ENCODE measurements around the gene TSTD2. TPM values are rescaled to one million over a fixed set of nuclear protein-coding genes. Genes with fewer than 3 reads are reported as not detected.
A peak's percentile ranks its signal among the peaks of the same experiment; 100 is the strongest.

The TSTD2 gene
- total and polyA plus RNA-seq, 11 donors = 10.5 to 32.9 (median 21.0) TPM

DNA sequence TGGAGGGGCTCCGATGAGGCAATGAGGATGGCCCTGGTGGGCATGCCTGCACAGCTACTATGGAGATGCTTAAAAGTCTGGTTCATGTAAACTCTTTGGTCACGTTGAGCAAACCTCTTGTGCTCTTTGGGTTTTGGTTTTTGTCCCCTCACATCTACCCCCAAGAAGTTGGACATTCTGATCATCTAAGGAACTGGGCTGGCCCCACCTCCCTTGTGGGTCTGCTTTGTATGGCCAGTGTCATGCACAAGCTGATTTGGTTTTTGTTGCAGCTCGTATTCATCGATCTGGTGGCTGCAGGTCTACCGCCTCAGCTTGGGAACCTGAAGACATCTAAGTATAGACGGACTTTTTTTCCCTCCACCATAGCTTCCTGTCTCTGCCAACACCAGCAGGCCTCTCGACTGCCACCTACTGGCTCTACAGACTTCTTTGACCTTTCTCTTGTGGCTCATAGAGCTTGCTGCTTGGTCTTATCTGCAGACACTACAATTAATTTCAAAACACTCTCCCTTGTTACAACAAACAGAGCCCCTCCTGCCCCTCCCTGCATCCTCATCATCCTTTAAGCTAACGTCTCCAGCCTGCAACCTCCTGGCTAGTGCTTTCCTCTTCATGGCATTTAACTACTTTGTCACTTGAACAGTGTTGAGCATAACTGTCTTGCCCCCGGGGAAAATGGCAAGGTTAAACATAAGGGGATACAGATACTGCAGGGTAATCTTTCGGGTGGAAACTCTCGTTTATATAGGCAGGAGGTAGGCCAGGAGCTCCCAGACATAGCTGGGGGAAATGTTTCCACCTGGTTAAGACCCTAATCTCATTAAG, 34.5 kb downstream of the TSTD2 start:
- peak overlapping the region in 6 of 12 donors; percentile 16 to 53 (median 25) for H3K27ac ChIP-seq
- H3K4me1 ChIP-seq = peaks cover 0 to 79% (median 29%) of the 10 kb centered on the region in 12 donors
- DNase-seq = peak in 4 of 5 donors; percentile 77 to 86 (median 79)
- 20 to 25% (median 22%) methylated on average over 11 of the region's 11 CpGs for WGBS, 4 donors
- TF ChIP-seq POLR2A (IDR thresholded peaks at IDR 0.05) = no peak
- TF ChIP-seq, protein P1, sequence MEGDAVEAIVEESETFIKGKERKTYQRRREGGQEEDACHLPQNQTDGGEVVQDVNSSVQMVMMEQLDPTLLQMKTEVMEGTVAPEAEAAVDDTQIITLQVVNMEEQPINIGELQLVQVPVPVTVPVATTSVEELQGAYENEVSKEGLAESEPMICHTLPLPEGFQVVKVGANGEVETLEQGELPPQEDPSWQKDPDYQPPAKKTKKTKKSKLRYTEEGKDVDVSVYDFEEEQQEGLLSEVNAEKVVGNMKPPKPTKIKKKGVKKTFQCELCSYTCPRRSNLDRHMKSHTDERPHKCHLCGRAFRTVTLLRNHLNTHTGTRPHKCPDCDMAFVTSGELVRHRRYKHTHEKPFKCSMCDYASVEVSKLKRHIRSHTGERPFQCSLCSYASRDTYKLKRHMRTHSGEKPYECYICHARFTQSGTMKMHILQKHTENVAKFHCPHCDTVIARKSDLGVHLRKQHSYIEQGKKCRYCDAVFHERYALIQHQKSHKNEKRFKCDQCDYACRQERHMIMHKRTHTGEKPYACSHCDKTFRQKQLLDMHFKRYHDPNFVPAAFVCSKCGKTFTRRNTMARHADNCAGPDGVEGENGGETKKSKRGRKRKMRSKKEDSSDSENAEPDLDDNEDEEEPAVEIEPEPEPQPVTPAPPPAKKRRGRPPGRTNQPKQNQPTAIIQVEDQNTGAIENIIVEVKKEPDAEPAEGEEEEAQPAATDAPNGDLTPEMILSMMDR (IDR thresholded peaks at IDR 0.05) = peak; percentile 81 to 89 (median 86)
- ATAC-seq = peak; percentile 45 to 74 (median 66)
- peaks cover 0 to 48% (median 44%) of the 10 kb centered on the region in 9 donors for H3K36me3 ChIP-seq
- no peaks in the 10 kb centered on the region for H3K9me3 ChIP-seq
- intact Hi-C loops (cut with DNase I) = loop anchor here (1.0 to 10.0 kb wide), 11 partner anchors 36 to 186 kb away; partner anchors contain the start of genes TMOD1 (in 6 of the 10) and TDRD7 (in 1 of the 10)
- no peaks in the 10 kb centered on the region for H3K27me3 ChIP-seq
- H3K4me3 ChIP-seq = no peak overlapping the region

GRCh38 chr9:97596906-97597305, 36.3 kb downstream of the TSTD2 start:
- H3K27me3 ChIP-seq = no peaks in the 10 kb centered on the region
- H3K36me3 ChIP-seq = peaks cover 0 to 45% (median 27%) of the 10 kb centered on the region in 9 donors
- intact Hi-C loops (cut with DNase I) = loop anchor here in 8 of 10 donors (5.0 to 10.0 kb wide), 7 partner anchors 35 to 185 kb away; partner anchors contain the start of genes TMOD1 (in 5 of the 8) and TDRD7 (in 1 of the 8)
- no peak for ATAC-seq
- no peak for TF ChIP-seq POLR2A (IDR thresholded peaks at IDR 0.05)
- TF ChIP-seq, protein P1 (IDR thresholded peaks at IDR 0.05) = no peak
- no peak for DNase-seq
- H3K9me3 ChIP-seq = no peaks in the 10 kb centered on the region
- WGBS, 4 donors = 57 to 65% (median 57%) methylated on average over 4 of the region's 4 CpGs
- no peak overlapping the region for H3K4me3 ChIP-seq
- peaks cover 0 to 80% (median 26%) of the 10 kb centered on the region in 12 donors for H3K4me1 ChIP-seq
- peak overlapping the region in 7 of 12 donors; percentile 1 to 77 (median 24) for H3K27ac ChIP-seq

GRCh38 chr9:97594381-97594921, 38.7 kb downstream of the TSTD2 start:
- ATAC-seq (peak; percentile 64 to 86 (median 76)), DNase-seq (peak; percentile 51 to 80 (median 69))
- peaks cover 0 to 33% (median 10%) of the 10 kb centered on the region in 9 donors for H3K36me3 ChIP-seq
- H3K27ac ChIP-seq = peak overlapping the region; percentile 11 to 85 (median 68)
- intact Hi-C loops (cut with DNase I) = loop anchor here in 4 of 10 donors (10.0 kb wide), 1 partner anchor 90 kb away; the partner anchor contains the start of gene TMOD1 (in 4 of the 4)
- H3K27me3 ChIP-seq = no peaks in the 10 kb centered on the region
- no peak overlapping the region for H3K4me3 ChIP-seq
- WGBS, 4 donors = 45 to 61% (median 55%) methylated on average over 7 to 11 of the region's 11 CpGs
- TF ChIP-seq, protein P1 (IDR thresholded peaks at IDR 0.05) = no peak
- no peak for TF ChIP-seq POLR2A (IDR thresholded peaks at IDR 0.05)
- H3K4me1 ChIP-seq = peaks cover 0 to 63% (median 21%) of the 10 kb centered on the region in 12 donors
- H3K9me3 ChIP-seq = no peaks in the 10 kb centered on the region

GRCh38 chr9:97593960-97594359, 39.2 kb downstream of the TSTD2 start:
- no peak for TF ChIP-seq POLR2A (IDR thresholded peaks at IDR 0.05)
- DNase-seq = no peak
- Histone ChIP-seq H3K4me3 (no peak overlapping the region), H3K27me3 (no peaks in the 10 kb centered on the region), H3K27ac (peak overlapping the region; percentile 11 to 85 (median 68)), H3K36me3 (peaks cover 0 to 29% (median 10%) of the 10 kb centered on the region in 9 donors), H3K9me3 (no peaks in the 10 kb centered on the region), H3K4me1 (peaks cover 0 to 58% (median 21%) of the 10 kb centered on the region in 12 donors)
- ATAC-seq = no peak
- intact Hi-C loops (cut with DNase I) = loop anchor here in 4 of 10 donors (10.0 kb wide), 1 partner anchor 89 kb away; the partner anchor contains the start of gene TMOD1 (in 4 of the 4)
- 61 to 69% (median 65%) methylated on average over 4 of the region's 4 CpGs for WGBS, 4 donors
